Activated T-cell treated with anti-CD3 and anti-CD28 coated beads for 4 hours (primary cell): ENCODE measurements around the gene PATL2.
A peak's percentile ranks its signal among the peaks of the same experiment; 100 is the strongest.

ENCODE experiments used
- DNase-seq: peaks from one replicate; pipeline ENCODE4 v3.0.0-alpha.2; 2020

The PATL2 gene

DNA sequence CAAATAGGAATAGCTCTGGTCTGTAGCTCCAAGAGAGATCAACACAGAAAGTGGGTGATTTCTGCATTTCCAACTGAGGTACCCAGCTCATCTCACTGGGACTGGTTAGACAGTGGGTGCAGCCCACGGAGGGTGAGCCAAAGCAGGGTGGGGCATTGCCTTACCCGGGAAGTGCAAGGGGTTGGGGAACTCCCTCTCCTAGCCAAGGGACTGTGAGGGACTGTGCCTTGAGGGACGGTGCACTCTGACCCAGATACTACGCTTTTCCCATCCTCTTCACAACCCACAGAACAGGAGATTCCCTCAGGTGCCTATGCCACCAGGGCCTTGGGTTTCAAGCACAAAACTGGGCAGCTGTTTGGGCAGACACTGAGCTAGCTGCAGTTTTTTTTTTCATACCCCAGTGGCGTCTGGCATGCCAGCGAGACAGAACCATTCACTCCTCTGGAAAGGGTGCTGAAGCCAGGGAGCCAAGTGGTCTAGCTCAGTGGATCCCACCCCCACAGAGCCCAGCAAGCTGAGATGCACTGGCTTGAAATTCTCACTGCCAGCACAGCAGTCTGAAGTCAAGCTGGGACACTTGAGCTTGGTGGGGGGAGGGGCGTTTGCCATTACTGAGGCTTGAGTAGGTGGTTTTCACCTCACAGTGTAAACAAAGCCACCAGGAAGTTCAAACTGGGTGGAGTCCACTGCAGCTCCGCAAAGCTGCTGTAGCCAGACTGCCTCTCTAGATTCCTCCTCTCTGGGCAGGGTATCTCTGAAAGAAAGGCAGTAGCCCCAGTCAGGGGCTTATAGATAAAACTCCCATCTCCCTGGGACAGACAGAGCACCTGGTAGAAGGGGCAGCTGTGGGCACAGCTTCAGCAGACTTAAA lies 28.1 kb downstream of the PATL2 start:
- DNase-seq, result peak; percentile 56

DNA sequence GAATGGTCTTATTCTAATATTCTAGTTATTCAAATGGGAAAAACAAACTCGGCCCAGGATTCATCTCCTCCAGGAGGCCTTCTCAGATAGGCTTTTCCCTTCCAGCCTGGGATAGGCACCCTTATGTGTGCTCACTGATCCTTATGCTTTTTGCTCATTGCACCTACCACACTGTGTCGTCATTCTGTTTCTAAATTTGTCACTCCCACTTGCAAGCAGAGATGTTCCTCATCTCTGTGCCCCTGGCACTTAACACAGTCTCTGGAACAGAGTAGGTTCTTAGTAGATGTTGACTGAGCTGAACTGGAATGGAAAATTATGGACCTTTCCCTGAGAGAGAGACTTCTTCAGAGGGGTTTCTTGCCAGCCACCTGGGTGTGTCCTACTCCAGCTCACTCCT lies 28.9 kb downstream of the PATL2 start:
- no peak for DNase-seq

DNA sequence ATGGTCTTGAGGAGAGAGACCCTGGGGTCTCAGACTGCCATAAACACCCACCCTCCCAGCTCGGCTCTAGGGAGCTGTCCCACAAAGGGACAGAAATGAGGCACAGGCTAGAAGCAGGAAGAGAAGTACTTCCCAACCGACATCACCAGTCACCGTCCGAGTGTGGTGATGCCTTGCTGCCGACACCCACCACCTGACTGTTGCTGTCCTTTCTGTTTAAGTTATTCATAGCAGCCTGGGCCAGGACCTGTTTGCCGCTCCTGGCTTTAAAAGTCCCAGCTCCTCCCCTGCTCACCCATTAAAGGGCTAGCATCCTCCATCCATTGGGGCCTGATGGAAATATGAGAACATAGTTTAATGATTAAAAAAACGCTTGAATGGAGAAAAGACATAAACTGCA lies 34.4 kb downstream of the PATL2 start:
- no peak for DNase-seq

DNA sequence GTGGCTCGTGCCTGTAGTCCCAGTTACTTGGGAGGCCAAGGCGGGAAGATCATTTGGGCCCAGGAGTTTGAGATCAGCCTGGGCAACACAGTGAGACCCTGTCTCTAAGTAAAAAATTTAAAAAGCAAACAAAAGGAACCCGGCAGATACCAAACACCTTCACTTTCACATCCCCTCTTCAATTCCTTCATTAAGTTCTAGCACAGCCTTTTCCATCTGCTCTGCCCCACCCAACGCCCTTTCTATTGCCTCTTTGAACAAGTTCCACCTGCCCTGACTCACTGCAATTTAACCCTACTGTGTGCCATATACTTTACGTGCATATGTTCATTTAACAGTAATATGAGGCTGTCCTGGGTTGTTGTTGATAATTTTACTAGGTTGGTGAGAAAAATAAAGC lies 35.2 kb downstream of the PATL2 start:
- no peak for DNase-seq

DNA sequence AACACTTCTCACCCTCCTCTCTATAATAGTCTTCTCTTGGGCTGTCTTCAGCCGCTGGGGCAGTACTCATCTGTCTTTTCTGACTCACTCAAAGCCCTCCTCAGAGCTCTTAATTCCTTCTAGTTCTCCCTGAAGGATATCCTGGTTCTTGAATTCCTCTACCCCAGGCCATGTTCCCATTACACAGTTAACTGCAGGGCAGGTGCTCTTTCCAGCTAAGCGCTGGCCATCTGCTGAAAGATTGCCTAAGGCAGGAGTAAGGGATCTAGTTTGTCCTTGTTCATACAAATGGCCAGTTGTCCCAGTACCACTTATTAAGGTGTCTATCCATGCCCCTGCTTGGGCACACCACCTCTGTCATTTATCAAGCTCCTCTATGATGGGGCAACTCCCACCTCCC lies 37.5 kb downstream of the PATL2 start:
- DNase-seq, result no peak

DNA sequence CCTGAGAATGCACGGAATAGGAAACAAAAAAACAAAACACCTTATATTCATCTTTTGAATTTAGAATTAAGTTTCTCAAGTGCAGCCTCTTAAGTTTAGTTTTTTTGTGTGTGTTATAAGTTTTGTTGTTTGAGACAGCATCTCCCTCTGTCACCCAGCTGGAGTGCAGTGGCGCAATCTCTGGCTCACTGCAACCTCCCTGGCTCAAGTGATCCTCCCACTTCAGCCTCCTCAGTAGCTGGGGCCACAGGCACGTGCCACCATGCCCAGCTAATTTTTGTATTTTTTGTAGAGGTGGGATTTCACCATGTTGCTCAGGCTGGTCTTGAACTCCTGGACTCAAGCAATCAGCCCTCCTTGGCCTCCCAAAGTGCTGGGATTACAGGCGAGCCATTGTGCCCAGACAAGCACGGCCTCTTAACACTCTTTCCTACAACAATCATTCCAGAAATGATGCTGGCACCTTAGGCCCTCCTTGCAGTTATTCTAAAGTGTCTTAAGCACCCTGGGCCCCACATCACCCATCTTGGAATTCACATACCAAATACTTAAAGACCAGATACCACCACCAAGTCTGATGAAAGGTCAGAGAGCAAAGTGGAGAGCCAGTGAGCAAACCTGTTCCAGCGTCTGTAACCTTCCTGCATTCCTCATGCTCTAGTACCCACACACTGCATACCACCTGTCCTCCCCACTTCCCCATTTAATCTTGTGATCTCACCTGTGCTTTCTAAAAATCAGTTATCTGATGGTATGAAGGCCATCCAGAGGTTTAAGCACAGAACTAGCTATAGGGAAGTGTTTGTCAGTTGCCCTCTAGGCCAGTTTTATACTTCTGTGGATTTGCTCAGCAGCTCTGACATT lies 40.8 kb downstream of the PATL2 start:
- DNase-seq, result no peak

DNA sequence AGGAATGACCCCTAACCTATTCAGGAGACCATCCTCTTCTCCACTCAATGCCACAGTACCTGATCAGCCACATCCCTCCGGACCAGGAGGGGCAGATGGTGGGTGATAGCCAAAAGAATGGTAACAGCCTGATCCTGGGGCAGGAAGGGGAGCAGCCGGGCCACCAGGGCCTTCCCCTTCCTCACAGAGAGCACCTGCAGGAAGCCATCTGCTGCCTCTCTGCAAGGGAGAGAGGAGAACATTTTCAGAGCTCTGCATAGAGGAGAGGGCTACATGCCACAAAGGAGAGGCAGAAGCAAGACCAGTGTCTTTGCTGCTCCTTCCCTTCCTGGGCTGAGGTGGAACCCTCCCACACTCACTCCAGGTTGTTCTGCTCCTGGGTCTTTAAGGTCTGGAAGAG lies 42.2 kb downstream of the PATL2 start:
- no peak for DNase-seq

DNA sequence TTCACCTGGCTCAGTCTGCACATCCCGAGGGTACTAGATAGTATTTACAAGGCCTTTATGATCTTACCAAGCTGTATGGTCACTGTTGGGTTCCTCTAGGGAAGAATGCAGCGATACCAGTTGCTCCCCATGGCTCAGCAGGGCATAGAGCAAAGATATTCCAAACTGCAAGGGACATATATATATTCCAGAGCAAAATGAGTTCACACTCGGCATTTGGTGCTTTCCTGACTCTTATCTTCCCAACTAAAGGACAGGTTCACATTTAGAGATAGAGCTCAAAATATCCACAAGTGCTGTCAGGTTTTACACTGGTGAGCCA lies 44.1 kb downstream of the PATL2 start:
- no peak for DNase-seq

DNA sequence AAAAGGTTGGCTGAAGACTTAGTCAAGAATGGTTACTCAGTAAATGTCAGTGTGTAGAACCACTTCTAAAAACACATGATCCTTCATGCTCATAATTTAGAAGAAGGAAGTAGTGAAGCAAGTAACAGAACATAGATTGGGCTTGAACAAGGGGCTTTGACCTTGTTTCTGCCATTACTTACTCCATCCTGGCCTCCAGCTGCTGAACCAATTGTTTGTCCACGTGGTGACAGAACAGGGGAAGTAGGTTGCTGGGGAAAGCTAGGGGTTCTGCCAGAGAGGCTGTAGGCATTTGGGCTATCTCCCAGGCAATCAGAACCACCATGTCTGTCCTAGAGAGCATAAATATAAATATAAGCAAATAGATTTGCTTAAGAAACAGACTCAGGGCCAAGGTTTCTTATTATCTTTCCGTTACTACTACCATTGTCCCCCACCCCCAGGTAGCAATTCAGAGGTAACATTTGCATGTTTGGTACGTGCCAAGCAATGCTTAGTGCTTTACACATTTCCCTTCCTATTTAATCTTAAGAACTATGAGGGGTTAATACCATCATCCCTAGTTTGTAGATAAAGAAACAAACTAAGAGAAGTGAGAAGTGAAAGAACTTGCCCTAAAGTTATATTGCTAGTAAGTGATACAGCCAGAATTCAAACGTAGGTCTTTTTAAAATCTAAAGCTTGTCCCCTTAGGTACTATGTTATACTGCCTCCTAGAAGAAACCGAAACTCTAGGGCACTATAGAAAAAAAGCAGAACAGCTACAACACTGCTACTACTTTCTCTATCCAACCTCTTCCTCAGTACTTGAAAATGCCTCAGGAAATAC lies 44.7 kb downstream of the PATL2 start:
- DNase-seq, result no peak

DNA sequence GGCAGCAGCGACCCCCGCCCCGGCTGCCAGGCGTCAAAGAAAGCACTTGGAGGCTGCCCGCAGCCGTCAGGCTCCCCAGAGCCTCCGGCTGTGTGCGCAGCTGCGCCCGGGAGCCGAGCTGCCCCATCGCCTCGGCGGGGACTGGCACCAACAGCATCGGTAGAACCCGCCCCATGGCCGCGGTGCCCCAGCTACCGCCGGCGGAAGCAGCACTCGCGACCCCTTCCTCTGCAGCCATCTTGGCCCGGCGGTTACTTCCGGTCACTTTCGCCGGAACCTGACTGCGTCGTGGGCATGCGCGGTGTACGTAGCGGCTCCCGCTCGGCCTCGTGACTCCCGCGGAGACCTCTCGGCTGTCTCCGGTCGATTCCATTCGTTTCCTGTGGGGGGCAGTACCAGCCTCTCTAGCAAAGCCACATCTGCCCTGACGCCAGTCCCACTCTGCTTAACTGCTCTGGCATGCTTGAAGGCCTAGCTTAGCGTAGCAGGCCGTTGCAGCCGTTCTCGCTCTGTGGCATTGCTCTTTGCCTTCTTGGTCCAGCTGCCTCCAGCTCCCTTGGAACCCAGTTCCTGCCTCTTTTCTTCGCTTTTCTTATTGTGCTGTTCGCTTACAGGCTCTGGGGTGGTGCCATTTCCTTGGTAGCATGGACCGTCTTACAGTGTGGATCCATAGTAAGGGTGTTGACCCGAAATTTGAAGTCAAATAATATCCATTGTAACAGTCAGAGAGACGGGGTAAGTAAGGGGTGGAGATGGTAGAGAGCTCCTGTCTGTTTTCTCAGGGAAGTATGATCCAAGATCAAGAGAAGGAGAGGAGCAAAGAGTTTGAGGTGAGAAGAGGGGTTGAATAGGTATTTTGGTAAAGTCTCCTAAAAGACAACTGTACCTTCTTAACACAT lies 47.5 kb downstream of the PATL2 start, which contains the start of gene SPG11:
TSS of gene SPG11 (minus strand) at position 253 of the 899 bp plus-strand sequence. CDS start at position 238, 15 bp downstream.
- peak; percentile 95 for DNase-seq

DNA sequence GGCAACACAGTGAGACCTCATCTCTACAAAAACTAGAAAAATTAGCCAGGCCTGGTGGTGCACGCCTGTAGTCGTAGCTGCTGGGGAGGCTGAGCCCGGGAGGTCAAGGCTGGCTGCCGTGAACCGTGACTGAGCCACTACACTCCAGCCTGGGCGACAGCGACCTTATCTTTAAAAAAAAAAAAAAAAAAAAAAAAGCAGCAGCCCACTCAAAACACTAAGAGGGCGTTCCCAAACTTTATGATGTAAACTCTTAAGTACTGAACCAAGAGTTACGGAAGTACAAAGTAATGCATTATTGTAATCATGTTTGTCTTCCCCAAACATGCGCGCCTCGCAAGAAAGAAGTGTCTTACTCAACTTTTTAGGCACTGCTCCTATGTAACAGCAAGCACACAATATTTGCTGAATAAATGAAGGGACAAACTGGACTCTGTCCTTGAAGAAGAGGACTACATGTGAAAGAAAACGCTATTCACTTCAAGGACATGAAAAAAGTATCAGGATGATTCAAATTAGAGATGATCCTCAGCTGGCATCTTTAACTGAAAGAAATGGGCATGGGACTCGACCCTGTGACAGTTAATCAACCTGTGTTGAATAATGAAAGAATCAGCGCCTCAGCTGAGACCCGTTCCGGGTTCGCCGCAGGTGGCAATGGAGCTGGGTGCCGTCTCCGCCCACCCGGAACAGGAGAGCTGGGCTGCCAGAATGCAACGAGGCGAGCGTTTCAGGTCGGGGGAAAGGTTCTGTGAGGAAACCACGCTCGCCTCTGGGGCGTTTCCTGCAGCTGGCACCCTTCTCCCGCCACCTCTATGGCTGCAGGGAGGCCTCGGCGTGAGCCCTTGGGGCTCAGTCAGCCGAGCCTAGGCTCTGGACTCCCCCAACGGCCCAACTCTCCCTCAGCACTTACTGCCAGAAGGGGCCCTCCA lies 48.4 kb downstream of the PATL2 start:
- peak; percentile 70 for DNase-seq

DNA sequence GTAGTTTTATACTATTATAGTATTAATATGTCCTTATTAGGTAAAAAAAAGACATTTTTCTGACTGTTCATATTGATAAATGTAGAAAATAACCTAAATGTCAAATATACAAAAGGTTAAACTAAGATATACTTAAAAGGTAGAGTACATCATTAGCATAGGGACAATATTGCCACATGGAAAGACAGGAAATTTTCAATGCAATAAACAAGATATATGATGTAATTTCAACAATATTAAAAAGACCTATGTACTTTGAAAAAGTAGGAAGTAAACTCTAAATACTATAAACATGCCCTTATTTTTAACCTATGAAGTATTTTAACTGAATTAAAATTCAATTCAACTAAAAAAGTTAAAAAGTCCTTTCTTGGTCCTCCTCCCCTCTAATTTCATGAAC lies 49.5 kb downstream of the PATL2 start:
- no peak for DNase-seq

DNA sequence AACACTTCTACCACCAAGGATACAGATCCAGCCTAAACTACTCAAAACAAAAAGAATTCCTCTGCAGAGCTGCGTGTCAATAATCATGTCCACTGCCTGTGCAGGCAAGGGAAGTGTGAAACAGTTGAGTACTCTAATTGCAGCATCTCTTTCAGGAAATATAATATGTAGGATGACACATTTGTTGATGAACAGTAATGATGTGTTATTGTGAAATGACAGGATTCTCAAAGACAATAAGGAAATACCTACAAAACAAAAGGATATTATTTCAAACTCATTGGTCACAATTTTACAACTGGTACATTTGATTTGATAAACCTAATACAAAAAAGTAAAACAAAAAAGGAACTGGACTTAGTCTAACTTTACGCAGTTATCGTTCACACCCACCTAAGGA lies 52.1 kb downstream of the PATL2 start:
- DNase-seq, result no peak

DNA sequence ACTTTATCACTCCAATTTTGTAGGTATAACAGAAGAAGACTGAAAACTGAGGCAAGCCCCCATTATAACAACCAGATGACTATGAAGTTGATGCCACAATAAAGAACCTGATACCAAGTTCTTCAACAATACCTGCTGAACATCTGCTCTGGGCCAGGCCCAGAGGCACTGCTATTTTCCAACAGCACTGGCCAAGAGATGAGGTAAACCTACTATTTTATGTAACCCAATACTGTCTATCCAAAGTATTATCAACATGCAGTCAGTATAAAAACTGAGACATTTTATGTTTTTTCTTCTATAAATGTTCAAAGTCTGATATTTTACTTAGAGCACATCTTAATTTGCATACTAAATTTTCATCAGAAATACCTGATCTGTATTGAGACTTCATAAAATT lies 53.7 kb downstream of the PATL2 start:
- no peak for DNase-seq

DNA sequence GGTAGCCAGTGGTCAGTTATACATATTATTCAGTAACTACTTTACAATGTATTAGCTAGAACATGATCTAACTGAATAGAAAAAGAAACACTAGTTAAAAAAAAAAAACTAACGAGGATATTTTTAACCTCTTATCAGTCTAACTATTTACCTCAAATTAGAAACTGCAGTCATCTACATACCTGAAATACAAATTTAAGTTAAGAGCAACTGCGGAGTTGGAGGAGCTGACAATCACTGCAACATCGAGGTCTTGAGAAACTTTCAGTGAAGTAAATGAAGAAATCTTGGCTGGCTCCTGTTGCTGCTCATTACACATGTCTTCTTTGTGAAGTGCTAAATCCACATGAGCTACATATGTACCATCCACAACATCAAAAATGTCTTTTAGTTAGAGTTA lies 54.2 kb downstream of the PATL2 start:
- DNase-seq, result no peak

DNA sequence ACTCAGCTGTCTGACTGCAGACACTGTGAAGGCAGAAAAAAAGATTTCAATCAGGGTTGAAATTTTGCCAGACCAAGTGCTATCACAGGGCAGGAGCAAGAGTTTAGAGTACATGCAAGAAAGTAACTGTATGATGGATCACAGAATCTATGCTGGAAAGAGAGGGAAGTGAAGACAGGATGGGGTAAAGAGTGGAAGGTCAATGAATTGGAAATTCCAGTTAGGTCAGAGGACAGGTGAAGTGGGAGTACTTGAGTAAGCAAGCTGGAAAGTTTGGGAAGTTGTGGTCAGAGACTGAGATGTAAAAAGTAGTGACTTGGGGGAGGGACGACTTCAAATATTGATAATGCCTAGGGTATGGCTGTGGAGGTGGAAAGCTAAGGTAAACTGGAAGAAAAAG lies 54.8 kb downstream of the PATL2 start:
- no peak for DNase-seq

DNA sequence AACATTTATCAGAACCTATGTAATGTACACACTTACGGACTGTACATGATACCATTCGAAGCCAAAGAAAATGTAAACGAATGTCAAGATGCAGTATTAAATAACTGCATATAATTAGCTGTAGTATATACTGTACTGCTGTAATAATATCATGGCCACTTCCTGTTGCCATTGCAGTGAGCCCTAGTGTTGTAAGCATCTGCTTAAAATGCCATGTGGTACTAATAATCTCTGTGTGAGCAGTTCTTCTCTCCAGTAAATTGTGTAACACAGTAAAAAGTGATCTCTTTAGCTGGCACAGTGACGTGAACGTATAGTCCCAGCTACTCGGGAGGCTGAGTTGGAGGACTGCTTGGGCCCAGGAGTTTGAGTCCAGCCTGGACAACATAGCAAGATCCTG lies 56.3 kb downstream of the PATL2 start:
- no peak for DNase-seq

DNA sequence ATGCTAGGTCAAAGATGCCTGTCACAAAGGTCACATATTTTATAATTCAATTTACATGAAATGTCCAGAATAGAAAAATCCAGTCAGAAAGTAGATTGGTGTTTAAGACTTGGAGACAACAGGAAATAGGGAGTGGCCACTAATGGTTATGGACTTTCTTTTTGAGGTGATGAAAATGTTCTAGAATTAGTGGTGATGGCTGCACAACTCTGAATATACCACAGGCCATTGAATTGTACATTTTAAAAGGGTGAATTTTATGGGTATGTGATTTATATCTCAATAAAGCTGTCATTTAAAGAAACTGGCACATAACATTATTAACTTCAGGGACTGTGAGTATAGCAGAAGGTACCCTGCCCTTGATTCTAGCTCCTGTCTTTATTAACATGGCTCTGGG lies 63.5 kb downstream of the PATL2 start:
- no peak for DNase-seq

DNA sequence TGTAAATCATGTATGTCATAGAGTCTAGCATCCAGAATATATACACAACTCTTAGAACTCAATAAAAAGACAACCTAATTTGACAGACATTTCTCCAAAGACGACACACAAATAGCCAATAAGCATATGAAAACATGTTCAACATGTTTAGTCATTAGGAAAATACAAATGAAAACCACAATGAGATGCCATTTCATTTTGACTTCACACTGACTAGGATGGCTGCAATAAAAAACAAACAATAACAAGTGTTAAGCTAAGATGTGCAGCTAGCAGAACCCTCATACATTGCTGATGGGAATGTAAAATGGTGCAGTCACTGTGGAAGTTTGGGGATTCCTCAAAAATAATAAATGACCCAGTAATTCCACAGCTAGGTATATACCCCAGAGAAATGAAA lies 64.1 kb downstream of the PATL2 start:
- no peak for DNase-seq

DNA sequence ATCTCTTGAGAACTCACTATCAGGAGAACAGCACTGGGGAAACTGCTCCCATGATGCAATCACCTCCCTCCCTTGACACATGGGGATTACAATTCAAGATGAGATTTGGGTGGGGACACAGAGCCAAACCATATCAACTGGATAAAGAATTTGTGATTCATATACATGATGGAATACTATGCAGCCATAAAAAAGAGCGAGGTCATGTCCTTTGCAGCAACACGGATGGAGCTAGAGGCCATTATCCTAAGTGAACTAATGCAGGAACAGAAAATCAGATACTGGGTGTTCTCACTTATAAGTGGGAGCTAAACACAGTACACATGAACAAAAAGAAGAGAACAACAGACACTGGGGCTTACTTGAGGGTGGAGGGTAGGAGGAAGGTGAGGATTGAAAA lies 64.7 kb downstream of the PATL2 start:
- DNase-seq, result no peak

DNA sequence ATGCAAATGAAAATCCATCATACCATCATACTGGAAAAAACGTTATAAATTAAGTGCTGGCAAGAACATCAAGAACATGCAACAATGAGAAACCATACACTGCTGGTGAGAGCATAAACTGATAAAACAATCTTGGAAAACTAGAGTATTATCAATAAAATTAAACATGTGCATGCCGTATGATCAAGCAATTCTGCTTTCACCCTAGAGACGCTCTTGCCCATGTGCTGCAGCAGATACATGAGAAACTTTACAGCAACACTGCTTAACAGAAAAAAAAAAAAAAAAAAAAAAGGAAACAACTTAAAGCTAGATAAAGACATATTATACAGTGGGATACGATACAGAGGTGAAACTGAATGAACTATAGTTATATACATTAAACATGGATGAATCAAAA lies 69.5 kb downstream of the PATL2 start:
- DNase-seq, result no peak
